Occipital lobe (tissue), 2 donors: ENCODE results near the gene ATP5MG. TPM values are rescaled to one million over a fixed set of nuclear protein-coding genes. Genes with fewer than 3 reads are reported as not detected.

Experiments
- DNase-seq: peaks from one replicate; lab custom pipeline; 2025; lab: John Stamatoyannopoulos, UW
- total RNA-seq: library from RNA; depleted of rRNA; stranded (reverse); fragments of >200 nt; gene quantifications from one replicate; pipeline ENCODE4 v1.2.3, GENCODE V29; 2014

Gene ATP5MG
- total RNA-seq, 1 donor from 2014 or later: 67.4 TPM

GRCh38 chr11:118441770-118442275 lies 40.4 kb downstream of the ATP5MG start:
- DNase-seq: no peak

GRCh38 chr11:118442301-118442700 lies 40.9 kb downstream of the ATP5MG start:
- no peak for DNase-seq

GRCh38 chr11:118442908-118443589 lies 41.6 kb downstream of the ATP5MG start:
- no peak for DNase-seq

GRCh38 chr11:118443590-118444218 lies 42.3 kb downstream of the ATP5MG start:
- DNase-seq: no peak

DNA sequence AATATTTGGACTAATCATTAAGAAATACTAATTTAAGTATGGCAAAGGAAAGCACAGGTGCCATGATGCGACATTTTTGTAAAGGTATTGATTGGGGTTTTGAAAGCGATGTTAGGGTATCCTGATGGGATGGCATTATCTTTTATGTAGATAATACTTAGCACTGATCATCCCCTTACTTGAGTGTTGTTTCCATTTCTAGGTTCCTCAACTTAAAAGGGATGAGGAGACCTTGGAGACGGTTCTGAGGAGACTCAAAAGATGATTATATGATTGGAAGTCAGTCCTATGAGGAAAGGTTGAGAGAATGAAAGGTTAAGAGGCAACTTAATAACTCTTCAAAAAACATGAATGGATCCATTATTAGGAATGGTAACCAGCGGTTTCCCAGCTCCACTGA lies 46.0 kb downstream of the ATP5MG start:
- DNase-seq: no peak

DNA sequence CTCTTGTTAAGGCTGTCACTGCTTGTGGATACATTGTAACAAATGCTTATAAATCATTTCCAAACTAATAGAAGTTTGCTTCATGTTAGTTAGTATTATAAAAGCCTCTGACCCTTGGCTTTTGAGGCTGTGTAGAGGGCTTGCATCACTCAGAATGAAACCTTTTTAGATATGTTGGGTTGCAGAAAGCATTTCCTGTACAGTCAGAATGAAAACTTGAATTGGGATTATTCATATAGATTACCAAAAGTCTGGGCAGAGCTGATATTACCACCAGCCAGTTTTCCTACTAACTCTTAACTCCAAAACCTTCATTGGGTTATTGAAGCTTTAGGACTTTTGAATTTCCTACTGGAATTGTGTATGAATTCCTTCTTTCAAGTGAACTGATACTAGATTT lies 46.9 kb downstream of the ATP5MG start:
- DNase-seq: no peak

- DNase-seq: no peak
These were observed 48.0 kb downstream of the ATP5MG start for GRCh38 chr11:118449316-118449918.

- DNase-seq: no peak
These were observed 49.0 kb downstream of the ATP5MG start for GRCh38 chr11:118450451-118450850.

Other genes starting within 250 kb of the ATP5MG start
- gene SCN4B, start 248.8 kb upstream of the ATP5MG start, total RNA-seq: 12.2 TPM
- 5.8 TPM for gene SCN2B, start 225.0 kb upstream of the ATP5MG start, total RNA-seq
- gene JAML, start 176.6 kb upstream of the ATP5MG start, total RNA-seq: 1.2 TPM
- gene MPZL3, start 149.2 kb upstream of the ATP5MG start, total RNA-seq: 1.6 TPM
- 1.4 TPM for gene MPZL2, start 137.3 kb upstream of the ATP5MG start, total RNA-seq
- not detected for gene CD3E, start 96.9 kb upstream of the ATP5MG start, total RNA-seq
- gene CD3D, start 58.9 kb upstream of the ATP5MG start, total RNA-seq: not detected
- gene CD3G, start 57.3 kb upstream of the ATP5MG start, total RNA-seq: not detected
- gene UBE4A, start 42.0 kb upstream of the ATP5MG start, total RNA-seq: 59.7 TPM
- 55.4 TPM for gene KMT2A, start 34.9 kb downstream of the ATP5MG start, total RNA-seq
- 2.7 TPM for gene TTC36, start 125.9 kb downstream of the ATP5MG start, total RNA-seq
- 40.7 TPM for gene TMEM25, start 129.6 kb downstream of the ATP5MG start, total RNA-seq
- gene IFT46, start 164.3 kb downstream of the ATP5MG start, total RNA-seq: 51.9 TPM
- gene ARCN1, start 170.8 kb downstream of the ATP5MG start, total RNA-seq: 73.9 TPM
- 65.8 TPM for gene PHLDB1, start 206.0 kb downstream of the ATP5MG start, total RNA-seq